VCaP (cell line): ENCODE results near the gene NEU3.
"Not testable (repeated sequence)": the region's sequence is repeated elsewhere in the genome, so short reads cannot be mapped to it uniquely, and the experiment has no call there.

Experiments
- H3K27ac ChIP-seq: fragments of 450-650 bp; 2 replicates; pipeline ENCODE4 v1.5.1; 2017
- TF ChIP-seq, protein P1 (sequence below): fragments of 450-650 bp; conservative IDR thresholded peaks from 2 replicates; pipeline ENCODE4 v1.5.1; 2017; ENCODE audit warnings: mild to moderate bottlenecking, moderate library complexity

Gene NEU3

GRCh38 chr11:74984730-74985129 lies 4.0 kb upstream of the NEU3 start:
- H3K27ac ChIP-seq = peak overlapping the region; percentile 81
- TF ChIP-seq, protein P1, sequence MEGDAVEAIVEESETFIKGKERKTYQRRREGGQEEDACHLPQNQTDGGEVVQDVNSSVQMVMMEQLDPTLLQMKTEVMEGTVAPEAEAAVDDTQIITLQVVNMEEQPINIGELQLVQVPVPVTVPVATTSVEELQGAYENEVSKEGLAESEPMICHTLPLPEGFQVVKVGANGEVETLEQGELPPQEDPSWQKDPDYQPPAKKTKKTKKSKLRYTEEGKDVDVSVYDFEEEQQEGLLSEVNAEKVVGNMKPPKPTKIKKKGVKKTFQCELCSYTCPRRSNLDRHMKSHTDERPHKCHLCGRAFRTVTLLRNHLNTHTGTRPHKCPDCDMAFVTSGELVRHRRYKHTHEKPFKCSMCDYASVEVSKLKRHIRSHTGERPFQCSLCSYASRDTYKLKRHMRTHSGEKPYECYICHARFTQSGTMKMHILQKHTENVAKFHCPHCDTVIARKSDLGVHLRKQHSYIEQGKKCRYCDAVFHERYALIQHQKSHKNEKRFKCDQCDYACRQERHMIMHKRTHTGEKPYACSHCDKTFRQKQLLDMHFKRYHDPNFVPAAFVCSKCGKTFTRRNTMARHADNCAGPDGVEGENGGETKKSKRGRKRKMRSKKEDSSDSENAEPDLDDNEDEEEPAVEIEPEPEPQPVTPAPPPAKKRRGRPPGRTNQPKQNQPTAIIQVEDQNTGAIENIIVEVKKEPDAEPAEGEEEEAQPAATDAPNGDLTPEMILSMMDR = no peak

GRCh38 chr11:74989260-74989638 lies 516 bp downstream of the NEU3 start:
- peak overlapping the region; percentile 72 for H3K27ac ChIP-seq

GRCh38 chr11:74990150-74990549 lies 1.4 kb downstream of the NEU3 start:
- not testable (repeated sequence) for H3K27ac ChIP-seq

More at GRCh38 chr11:74989260-74989638, 516 bp downstream of the NEU3 start:
- TF ChIP-seq, protein P1 = no peak

- TF ChIP-seq, protein P1 = no peak
- no peak overlapping the region for H3K27ac ChIP-seq
These were observed 2.2 kb downstream of the NEU3 start for GRCh38 chr11:74990941-74991340.

DNA sequence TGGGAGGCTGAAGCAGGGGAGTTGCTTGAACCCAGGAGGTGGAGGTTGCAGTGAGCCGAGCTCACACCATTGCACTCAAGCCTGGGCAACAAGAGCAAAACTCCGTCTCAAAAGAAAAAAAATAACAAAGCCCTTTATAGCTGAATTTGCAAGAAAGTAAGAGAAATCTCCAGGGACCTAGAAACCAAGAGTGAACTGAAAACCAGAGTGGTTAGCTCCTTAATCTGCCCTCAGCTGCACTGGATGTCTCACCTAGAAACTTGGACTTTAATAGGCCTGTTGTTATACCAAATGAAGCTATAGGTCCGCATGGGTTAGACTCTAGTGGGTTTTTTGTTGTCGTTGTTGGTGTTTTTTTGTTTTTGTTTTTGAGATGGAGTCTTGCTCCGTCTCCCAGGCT lies 4.1 kb downstream of the NEU3 start:
- no peak overlapping the region for H3K27ac ChIP-seq
- TF ChIP-seq, protein P1 = no peak

DNA sequence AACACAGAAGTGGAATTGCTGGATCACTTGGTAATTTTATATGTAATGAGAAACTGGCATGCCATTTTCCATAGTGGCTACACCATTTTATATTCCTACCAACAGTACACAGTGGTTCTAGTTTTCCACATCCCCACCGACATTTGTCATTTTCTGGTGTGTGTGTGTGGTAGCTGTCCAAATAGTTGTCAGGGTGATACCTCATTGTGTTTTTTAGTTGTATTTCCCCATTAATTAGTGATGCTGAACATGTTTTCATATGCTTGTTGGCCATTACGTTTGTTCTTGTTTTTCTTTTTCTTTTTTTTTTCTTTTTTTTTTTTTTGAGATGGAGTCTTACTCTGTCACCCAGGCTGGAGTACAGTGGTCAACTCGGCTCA lies 12.2 kb downstream of the NEU3 start:
- no peak overlapping the region for H3K27ac ChIP-seq
- TF ChIP-seq, protein P1 = no peak

DNA sequence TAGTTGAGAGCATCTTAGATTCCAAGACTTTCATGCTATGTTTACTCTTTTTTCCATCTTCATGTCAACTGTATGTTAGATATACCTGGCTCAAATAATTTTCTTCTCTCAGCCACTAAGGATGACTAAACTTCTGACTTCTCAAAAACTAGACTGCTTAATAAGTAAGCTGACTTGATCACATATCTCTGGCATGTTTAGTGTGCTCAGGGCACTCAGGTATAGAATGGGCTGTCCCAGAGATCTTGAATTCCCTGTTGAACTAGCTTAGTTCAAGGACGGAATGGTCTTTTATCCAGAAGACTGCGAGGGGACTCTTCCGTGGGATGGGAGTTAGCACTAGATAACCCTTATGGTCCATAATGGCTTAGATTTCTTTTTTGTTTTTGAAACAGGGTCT lies 13.0 kb downstream of the NEU3 start:
- H3K27ac ChIP-seq = no peak overlapping the region
- TF ChIP-seq, protein P1 = no peak

- TF ChIP-seq, protein P1 = no peak
- H3K27ac ChIP-seq = no peak overlapping the region
These were observed 13.8 kb downstream of the NEU3 start for GRCh38 chr11:75002516-75002915.
